HEK293T (cell line): ENCODE measurements around the gene TIMELESS.

Experiments used
- ARNT ChIP-seq: fragments of 450-650 bp; IDR thresholded peaks from 2 replicates; pipeline ENCODE4 v1.6.1; 2017; ENCODE audit warnings: mild to moderate bottlenecking
- SP1 ChIP-seq: fragments of 450-650 bp; IDR thresholded peaks from 2 replicates; pipeline ENCODE4 v1.6.1; 2017
- SUZ12 ChIP-seq: fragments of 450-650 bp; IDR thresholded peaks from 2 replicates; pipeline ENCODE4 v1.6.1; 2016; ENCODE audit warnings: mild to moderate bottlenecking

- TF ChIP-seq SP1: no peak
- TF ChIP-seq SUZ12: no peak
- TF ChIP-seq ARNT: no peak
These were observed 12.3 kb upstream of the TIMELESS start for GRCh38 chr12:56461235-56462159.
